GM18873 (cell line): ENCODE data around the gene NBDY.

Experiments used
- ATAC-seq: cut with Tn5 transposase; IDR thresholded peaks from one replicate; pipeline ENCODE4 v1.9.1; 2021; ENCODE audit warnings: mild to moderate bottlenecking, moderate library complexity, moderate number of reproducible peaks; ENCODE audit not compliant: unreplicated experiment, low FRiP score

Gene NBDY

DNA sequence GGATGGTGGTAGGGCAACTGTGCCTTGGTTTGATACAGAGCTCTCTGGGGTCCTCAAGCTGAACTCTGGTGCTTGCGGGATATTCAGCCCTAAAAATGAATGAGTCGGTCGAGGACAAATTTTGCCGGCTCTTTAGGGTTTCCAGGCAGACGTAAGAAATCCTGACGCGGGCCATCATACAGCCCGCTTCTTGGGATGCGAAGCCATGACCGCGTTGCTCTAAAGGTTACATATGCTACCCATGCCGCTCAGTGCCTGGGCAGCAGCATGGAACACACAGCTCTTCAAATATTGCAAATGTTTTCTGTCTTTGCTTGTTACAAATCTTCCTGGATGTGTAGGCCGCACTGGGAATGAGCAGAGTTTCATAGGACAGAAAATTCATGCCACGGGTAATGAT, 55.6 kb downstream of the NBDY start:
- ATAC-seq = no peak

GRCh38 chrX:56785442-56785841, 56.4 kb downstream of the NBDY start:
- no peak for ATAC-seq

GRCh38 chrX:56786889-56787733, 58.1 kb downstream of the NBDY start:
- no peak for ATAC-seq

DNA sequence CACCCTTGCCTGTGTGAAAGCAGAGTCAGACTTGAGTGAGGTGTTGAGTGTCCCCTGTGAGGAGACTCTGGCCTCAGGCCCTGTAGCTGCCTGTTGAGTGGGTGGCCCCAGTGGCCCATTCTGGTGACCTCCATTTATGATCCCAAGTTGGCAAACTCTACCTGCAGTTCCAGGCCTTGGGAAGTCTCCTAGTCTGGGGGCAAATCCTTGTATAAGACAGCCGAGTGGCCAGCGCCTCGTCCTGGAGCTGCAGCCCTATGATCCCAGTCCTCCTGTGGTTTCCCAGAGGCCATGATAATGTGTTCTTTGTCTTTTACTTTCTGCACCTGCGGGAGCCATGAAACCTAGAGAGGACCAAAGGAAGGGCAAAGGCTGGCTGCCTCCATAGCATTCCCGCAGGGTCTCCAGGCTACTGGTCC, 58.7 kb downstream of the NBDY start:
- ATAC-seq = no peak

DNA sequence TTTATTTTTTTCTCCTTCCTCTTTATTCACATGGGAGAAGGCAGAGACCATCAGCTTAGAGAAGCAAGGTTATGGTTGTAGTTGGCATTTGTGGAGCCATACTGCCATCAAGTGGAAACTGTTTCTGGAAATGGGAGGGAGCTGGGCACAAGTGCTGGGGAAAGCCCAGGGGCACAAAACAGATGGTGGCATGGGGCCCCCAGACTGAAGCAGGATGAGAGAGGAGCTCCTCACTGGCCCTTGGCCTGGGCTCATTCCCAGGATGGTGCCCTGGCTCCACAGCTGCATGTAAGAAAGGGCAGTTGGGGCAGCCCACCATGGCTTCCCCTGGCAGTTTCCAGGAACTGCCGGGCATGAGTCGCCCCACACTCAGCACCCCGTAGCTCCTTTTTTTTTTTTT, 59.2 kb downstream of the NBDY start:
- ATAC-seq = no peak

- no peak for ATAC-seq
Observed at GRCh38 chrX:56788717-56789122, 59.7 kb downstream of the NBDY start.

DNA sequence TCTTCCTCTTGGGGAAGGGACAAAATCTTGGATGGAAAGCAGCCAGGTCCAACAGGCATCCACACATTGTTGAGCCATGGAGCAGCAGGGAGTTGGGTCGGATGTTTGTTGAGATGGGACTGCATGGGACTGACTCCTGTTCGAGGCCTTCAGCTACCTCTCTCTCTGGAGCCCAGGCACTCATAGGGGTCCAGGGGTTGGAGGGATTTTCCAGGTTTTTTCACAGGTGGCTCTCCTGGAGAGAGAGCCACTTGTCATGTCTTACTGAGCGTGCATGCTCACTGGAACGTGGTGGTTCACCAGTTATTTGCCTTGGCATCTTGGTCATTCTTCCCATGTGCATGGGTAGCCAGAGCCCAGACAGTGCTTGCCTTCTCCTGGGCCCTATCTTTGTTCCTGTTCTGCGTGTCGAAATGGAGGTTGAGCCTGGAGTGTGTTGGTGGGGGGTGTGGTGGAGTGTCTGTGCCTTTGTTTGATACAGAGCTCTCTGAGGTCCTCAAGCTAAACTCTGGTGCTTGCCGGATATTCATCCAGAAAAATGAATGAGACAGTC, 60.6 kb downstream of the NBDY start:
- ATAC-seq = no peak

GRCh38 chrX:56790778-56791177, 61.7 kb downstream of the NBDY start:
- no peak for ATAC-seq

- ATAC-seq = no peak
Observed at GRCh38 chrX:56791456-56791855, 62.4 kb downstream of the NBDY start.

- no peak for ATAC-seq
Observed at GRCh38 chrX:56792270-56793111, 63.4 kb downstream of the NBDY start.

- no peak for ATAC-seq
Observed at GRCh38 chrX:56793112-56793430, 64.0 kb downstream of the NBDY start.

DNA sequence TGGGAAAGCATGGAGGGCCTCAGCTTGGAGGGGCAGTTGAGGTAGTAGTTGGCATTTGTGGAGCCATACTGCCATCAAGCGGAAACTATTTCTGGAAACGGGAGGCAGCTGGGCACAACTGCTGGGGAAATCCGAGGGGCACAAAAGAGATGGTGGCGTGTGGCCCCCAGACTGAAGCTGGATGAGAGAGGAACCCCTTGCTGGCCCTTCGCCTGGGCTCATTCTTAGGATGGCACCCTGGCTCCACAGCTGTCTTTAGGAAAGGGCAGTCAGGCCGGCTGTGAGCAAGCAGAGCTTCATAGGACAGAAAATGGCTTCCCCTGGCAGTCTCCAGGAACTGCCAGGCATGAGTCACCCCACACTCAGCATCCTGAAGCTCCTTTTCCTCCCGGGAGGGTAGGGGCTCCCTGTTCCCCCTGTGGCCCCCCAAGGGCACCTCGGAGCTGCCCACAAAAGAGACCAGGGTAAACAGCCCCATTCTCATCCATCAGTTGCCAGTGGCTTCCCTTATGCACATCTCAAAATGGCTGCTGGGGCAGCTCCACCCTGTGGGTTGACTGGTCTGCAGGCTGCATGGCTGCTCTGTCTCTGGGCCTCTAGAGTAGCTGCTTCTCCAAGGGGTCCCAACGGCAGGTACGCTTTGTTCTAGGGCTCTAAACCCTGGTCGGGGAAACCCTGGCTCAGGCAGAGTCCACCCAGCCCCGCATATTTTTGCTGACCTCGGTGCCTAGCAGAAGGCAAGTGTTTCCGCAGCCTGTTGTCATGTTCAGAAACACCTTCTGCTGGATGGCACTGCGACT, 64.7 kb downstream of the NBDY start:
- no peak for ATAC-seq

DNA sequence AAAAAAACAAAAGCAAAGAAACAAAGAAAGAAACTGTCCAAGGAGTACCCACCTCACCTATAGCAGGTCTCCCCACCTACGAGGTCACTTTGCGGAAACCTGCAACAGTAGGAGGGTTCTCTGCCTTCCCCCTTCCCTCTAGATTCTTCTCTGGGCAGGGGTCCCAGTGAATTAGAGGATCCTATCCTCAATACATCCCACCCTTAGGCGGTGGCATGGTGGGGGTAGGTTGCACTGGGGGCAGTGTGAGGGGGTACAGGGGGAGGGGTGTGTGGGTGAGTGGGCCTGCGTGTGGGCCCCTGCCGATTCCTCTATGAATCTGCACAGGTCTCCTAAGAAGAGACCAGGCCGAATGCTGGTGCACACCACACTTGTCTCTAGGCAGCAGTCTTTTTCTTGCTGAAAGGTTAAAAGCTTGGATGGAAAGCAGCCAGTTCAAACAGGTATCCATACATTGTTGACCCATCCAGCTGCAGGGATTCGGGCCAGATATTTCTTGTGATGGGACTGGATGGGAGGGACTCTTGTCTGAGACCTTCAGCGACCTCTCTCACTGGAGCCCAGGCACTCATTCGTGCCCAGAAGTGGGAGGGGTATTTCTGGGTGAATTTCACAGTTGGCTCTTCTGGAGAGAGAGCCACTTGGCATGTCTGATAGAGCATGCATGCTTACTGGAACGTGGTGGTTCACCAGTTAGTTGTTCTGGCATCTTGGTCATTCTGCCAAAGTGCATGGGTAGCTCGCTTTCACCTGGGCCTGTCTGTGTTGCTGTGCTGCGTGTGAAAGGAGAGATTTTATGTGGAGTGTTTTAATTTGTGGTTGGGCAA, 65.6 kb downstream of the NBDY start:
- ATAC-seq = no peak

- ATAC-seq = no peak
Observed at GRCh38 chrX:56795309-56795868, 66.3 kb downstream of the NBDY start.

GRCh38 chrX:56796641-56797395, 67.8 kb downstream of the NBDY start:
- no peak for ATAC-seq

DNA sequence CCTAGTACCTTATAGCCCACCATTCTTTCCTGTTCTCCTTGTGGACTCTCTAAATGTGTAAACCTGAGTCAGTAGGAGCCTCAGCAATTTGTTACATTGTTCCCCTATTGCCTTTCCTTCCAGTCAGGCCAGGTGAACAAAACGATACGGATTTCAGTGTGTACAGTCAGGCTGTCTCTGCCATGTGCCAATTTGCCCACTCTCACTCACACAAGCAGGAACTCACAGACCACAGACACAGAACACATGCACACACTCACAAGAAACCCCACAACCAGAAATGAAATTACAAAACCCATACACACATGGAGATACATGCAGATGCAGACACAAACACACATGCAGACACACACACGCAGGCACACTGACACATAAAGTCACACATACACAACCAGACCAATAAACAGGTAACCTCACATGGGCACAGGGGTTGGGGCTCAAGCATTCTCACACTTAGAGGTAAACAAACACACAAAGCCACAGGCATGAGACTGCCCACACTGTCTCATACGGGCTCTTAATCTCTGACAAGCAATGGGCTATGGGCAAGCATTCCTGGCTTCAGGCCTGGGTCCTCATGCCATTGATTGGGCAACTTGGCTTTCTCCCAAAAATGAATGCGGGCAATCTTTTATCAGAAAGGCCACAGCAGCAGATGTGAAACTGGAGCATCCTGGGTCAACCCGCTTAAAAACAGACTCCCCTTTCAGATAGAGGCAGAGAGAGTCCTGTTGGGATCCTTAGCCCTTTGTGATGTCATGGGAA, 68.7 kb downstream of the NBDY start:
- ATAC-seq = no peak

GRCh38 chrX:56798339-56798711, 69.3 kb downstream of the NBDY start:
- no peak for ATAC-seq
